Urothelium cell line (cell line): ENCODE measurements around the gene CYP19A1.

Source experiments
- DNase-seq: peaks from one replicate; pipeline ENCODE4 v3.0.0; 2011; ENCODE audit warnings: low spot score, mixed read lengths
- FAIRE-seq: peaks from 2 replicates; lab custom pipeline; 2011; peaks lifted over from hg19 to GRCh38; lab: Jason Lieb, UNC

CYP19A1 gene

GRCh38 chr15:51363383-51363782 lies 25.0 kb upstream of the CYP19A1 start:
- FAIRE-seq: no peak
- no peak for DNase-seq

GRCh38 chr15:51359981-51360380 lies 21.6 kb upstream of the CYP19A1 start:
- DNase-seq: no peak
- FAIRE-seq: no peak

GRCh38 chr15:51356983-51357382 lies 18.6 kb upstream of the CYP19A1 start:
- no peak for FAIRE-seq

GRCh38 chr15:51356147-51356546 lies 17.8 kb upstream of the CYP19A1 start:
- DNase-seq: no peak

More at GRCh38 chr15:51356983-51357382, 18.6 kb upstream of the CYP19A1 start:
- no peak for DNase-seq

GRCh38 chr15:51355096-51355495 lies 16.7 kb upstream of the CYP19A1 start:
- FAIRE-seq (no peak), DNase-seq (no peak)

More at GRCh38 chr15:51356147-51356546, 17.8 kb upstream of the CYP19A1 start:
- no peak for FAIRE-seq

GRCh38 chr15:51353976-51354375 lies 15.6 kb upstream of the CYP19A1 start:
- FAIRE-seq (no peak), DNase-seq (no peak)

- no peak for FAIRE-seq
- no peak for DNase-seq
These were observed 12.3 kb upstream of the CYP19A1 start for GRCh38 chr15:51350723-51351122.

- no peak for DNase-seq
- no peak for FAIRE-seq
These were observed 10.9 kb upstream of the CYP19A1 start for GRCh38 chr15:51349156-51349844.

GRCh38 chr15:51348688-51349087 lies 10.3 kb upstream of the CYP19A1 start:
- DNase-seq: no peak
- FAIRE-seq: no peak

- FAIRE-seq (no peak), DNase-seq (no peak)
These were observed 7.7 kb upstream of the CYP19A1 start for GRCh38 chr15:51346136-51346535.

GRCh38 chr15:51343466-51343865 lies 5.1 kb upstream of the CYP19A1 start:
- FAIRE-seq (no peak), DNase-seq (no peak)

GRCh38 chr15:51342227-51342999 lies 4.0 kb upstream of the CYP19A1 start:
- DNase-seq (no peak), FAIRE-seq (no peak)

GRCh38 chr15:51341366-51342226 lies 3.2 kb upstream of the CYP19A1 start, which contains the start of gene GLDN:
GLDN (plus strand) TSS chr15:51341655; CDS start chr15:51341685, 30 bp downstream.
- no peak for FAIRE-seq
- DNase-seq: no peak

GRCh38 chr15:51335538-51336410 lies 2.6 kb downstream of the CYP19A1 start:
- no peak for DNase-seq

GRCh38 chr15:51335087-51335486 lies 3.3 kb downstream of the CYP19A1 start:
- FAIRE-seq (no peak), DNase-seq (no peak)

More at GRCh38 chr15:51335538-51336410, 2.6 kb downstream of the CYP19A1 start:
- FAIRE-seq: no peak

GRCh38 chr15:51334011-51334451 lies 4.4 kb downstream of the CYP19A1 start:
- DNase-seq: no peak

GRCh38 chr15:51333571-51333970 lies 4.8 kb downstream of the CYP19A1 start:
- FAIRE-seq: no peak
- DNase-seq: no peak

More at GRCh38 chr15:51334011-51334451, 4.4 kb downstream of the CYP19A1 start:
- FAIRE-seq: no peak

GRCh38 chr15:51332206-51333147 lies 5.9 kb downstream of the CYP19A1 start:
- DNase-seq (no peak), FAIRE-seq (no peak)

- DNase-seq: no peak
- no peak for FAIRE-seq
These were observed 7.3 kb downstream of the CYP19A1 start for GRCh38 chr15:51331141-51331540.
